HepG2 (cell line): ENCODE results near the gene AMIGO1. TPM values are rescaled to one million over a fixed set of nuclear protein-coding genes. Genes with fewer than 3 reads are reported as not detected.
A peak's percentile ranks its signal among the peaks of the same experiment; 100 is the strongest.

Experiments used
- AGO1 ChIP-seq: fragments of 200-400 bp; formaldehyde crosslinking; IDR thresholded peaks from 2 replicates; pipeline ENCODE4 v1.6.1; 2017; ENCODE audit warnings: mild to moderate bottlenecking, low read depth, low read length, moderate library complexity; ENCODE audit not compliant: poor library complexity, severe bottlenecking
- DR1 ChIP-seq: sonication (generic); formaldehyde crosslinking; IDR thresholded peaks from 2 replicates; pipeline ENCODE4 v1.8.0; 2021; ENCODE audit warnings: mild to moderate bottlenecking, missing genetic modification reagents, inconsistent platforms
- EED ChIP-seq: sonication (generic); formaldehyde crosslinking; IDR thresholded peaks from 2 replicates; pipeline ENCODE4 v1.5.0; 2020; ENCODE audit warnings: mild to moderate bottlenecking, missing genetic modification reagents
- ESRRA ChIP-seq: sonication (generic); formaldehyde crosslinking; IDR thresholded peaks from 2 replicates; pipeline ENCODE4 v1.5.1; 2020; ENCODE audit warnings: mild to moderate bottlenecking, low read depth, missing genetic modification reagents
- KMT2B ChIP-seq: IDR thresholded peaks from 2 replicates; pipeline ENCODE4 v1.6.1; 2016; ENCODE audit warnings: missing genetic modification reagents, missing compliant biosample characterization
- MTA3 ChIP-seq: sonication (generic); formaldehyde crosslinking; IDR thresholded peaks from 2 replicates; pipeline ENCODE4 v1.4.0; 2020; ENCODE audit warnings: missing genetic modification reagents
- NCOR1 ChIP-seq: fragments of 200-600 bp; sonication (generic); IDR thresholded peaks from 2 replicates; pipeline ENCODE4 v1.7.0; 2017; ENCODE audit warnings: antibody characterized with exemption, low read length, borderline replicate concordance
- NFYB ChIP-seq: sonication (generic); formaldehyde crosslinking; IDR thresholded peaks from 2 replicates; pipeline ENCODE4 v1.4.0; 2020; ENCODE audit warnings: missing genetic modification reagents
- RFX3 ChIP-seq: IDR thresholded peaks from 2 replicates; pipeline ENCODE4 v1.6.1; 2016; ENCODE audit warnings: missing biosample characterization, missing genetic modification reagents
- TGIF2 ChIP-seq: IDR thresholded peaks from 2 replicates; pipeline ENCODE4 v1.6.1; 2016; ENCODE audit warnings: control low read depth, missing compliant biosample characterization
- ZNF263 ChIP-seq: sonication (generic); formaldehyde crosslinking; IDR thresholded peaks from 2 replicates; pipeline ENCODE4 v1.4.0; 2020; ENCODE audit warnings: missing genetic modification reagents
- ZNF318 ChIP-seq: sonication (generic); formaldehyde crosslinking; IDR thresholded peaks from 2 replicates; pipeline ENCODE4 v1.4.0; 2020; ENCODE audit warnings: mild to moderate bottlenecking, missing genetic modification reagents
- ZNF460 ChIP-seq: sonication (generic); formaldehyde crosslinking; IDR thresholded peaks from 2 replicates; pipeline ENCODE4 v1.5.1; 2020; ENCODE audit warnings: missing genetic modification reagents, mild to moderate bottlenecking, borderline replicate concordance
- ZNF484 ChIP-seq: sonication (generic); formaldehyde crosslinking; IDR thresholded peaks from 2 replicates; pipeline ENCODE4 v1.5.1; 2020; ENCODE audit warnings: mild to moderate bottlenecking, low read depth, missing genetic modification reagents, borderline replicate concordance
- polyA plus RNA-seq, 8 experiments: library from polyadenylated mRNA; depleted of rRNA in 3 of 8; stranded (reverse) in 7 of 8; unstranded in 1 of 8; fragments of >200 nt; fragmentation: Illumina TruSeq in 4 of 8; extraction: Trizol in 4 of 8; gene quantifications; 2 replicates each; pipeline versions ENCODE4 v1.2.1 to v1.2.3, GENCODE V29; 2011 to 2016; ENCODE audit warnings: low read depth in 4 of 8, missing spikeins in 1 of 8, mixed read lengths in 1 of 8; ENCODE audit not compliant: insufficient read depth in 1 of 8
- total RNA-seq, 5 experiments: library from RNA; depleted of rRNA; stranded (reverse); fragments of >200 nt; fragmentation: Illumina TruSeq; extraction: Trizol; gene quantifications; 2 replicates each; pipeline ENCODE4 v1.2.3, GENCODE V29; 2016; ENCODE audit warnings: low read depth in 1 of 5
- TF ChIP-seq, protein P1 (sequence below): sonication (generic); formaldehyde crosslinking; IDR thresholded peaks from 2 replicates; pipeline ENCODE4 v1.4.0; 2020; ENCODE audit warnings: missing genetic modification reagents, borderline replicate concordance
- TF ChIP-seq, protein P2 (sequence below): sonication (generic); formaldehyde crosslinking; IDR thresholded peaks from 2 replicates; pipeline ENCODE4 v1.5.0; 2020; ENCODE audit warnings: mild to moderate bottlenecking, missing genetic modification reagents

The AMIGO1 gene
- total and polyA plus RNA-seq, 2 of the 13 experiments (the other 11 are each of a cell fraction or from before 2014, with no cell fraction given): 0.40 to 1.3 TPM

DNA sequence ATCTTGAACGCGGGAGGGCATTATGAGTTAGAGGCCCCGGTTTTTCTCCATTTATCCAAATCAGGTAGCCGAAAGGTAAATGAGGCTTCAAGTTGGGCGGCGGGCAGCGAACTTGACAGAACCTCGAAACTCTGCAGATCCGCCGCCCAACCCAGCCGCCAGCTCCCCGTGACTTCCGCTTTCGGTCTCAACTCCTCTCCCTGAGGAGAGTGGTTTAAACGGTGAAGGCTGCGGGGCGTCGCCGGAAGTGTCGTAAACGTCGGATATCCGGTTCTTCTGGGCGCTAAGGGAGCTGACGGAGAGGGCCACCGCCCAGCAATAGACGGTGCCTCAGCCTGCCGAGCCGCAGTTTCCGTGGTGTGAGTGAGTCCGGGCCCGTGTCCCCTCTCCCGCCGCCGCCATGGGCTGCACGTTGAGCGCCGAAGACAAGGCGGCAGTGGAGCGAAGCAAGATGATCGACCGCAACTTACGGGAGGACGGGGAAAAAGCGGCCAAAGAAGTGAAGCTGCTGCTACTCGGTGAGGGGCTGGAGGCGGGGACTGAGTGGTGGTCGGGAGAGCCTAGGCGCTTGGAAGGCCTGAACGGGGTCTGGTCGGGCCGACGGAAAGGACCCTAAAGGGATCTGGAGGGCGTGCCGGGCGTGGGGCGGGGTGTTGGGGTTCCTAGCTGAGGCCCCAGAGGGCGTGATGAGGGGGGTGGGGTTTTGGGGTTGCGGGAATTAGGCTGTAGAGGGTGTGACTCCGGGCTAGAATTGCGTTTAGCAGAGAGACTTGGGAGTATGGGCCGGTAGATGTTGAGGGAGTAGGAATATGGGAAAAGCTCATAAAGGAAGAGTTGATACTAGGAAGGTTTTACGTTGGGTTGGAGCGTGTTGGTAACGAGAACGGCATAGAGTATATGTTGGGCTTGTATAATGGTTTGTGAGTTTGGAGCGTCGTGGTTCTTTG lies 39.1 kb upstream of the AMIGO1 start, which contains the start of gene GNAI3 (continued):
- TF ChIP-seq ZNF318 (CRISPR knock-in tag) (no peak), AGO1 (peak; percentile 53), EED (CRISPR knock-in tag) (peak; percentile 75; the same call in 1 of the 2 replicates), MTA3 (CRISPR knock-in tag) (no peak), RFX3 (CRISPR knock-in tag) (no peak), KMT2B (CRISPR knock-in tag) (peak; percentile 94), ZNF460 (no peak), ZNF263 (CRISPR knock-in tag) (no peak), NCOR1 (peak; percentile 41; the same call in 1 of the 2 replicates), TGIF2 (CRISPR knock-in tag) (no peak), ESRRA (CRISPR knock-in tag) (peak; percentile 62; the same call in 1 of the 2 replicates), NFYB (CRISPR knock-in tag) (peak; percentile 46; the same call in 1 of the 2 replicates), DR1 (CRISPR knock-in tag) (peak; percentile 94), ZNF484 (CRISPR knock-in tag) (0 out of 2 replicates have a peak, but pooled peaks have one; percentile 57)
- TF ChIP-seq, protein P1, sequence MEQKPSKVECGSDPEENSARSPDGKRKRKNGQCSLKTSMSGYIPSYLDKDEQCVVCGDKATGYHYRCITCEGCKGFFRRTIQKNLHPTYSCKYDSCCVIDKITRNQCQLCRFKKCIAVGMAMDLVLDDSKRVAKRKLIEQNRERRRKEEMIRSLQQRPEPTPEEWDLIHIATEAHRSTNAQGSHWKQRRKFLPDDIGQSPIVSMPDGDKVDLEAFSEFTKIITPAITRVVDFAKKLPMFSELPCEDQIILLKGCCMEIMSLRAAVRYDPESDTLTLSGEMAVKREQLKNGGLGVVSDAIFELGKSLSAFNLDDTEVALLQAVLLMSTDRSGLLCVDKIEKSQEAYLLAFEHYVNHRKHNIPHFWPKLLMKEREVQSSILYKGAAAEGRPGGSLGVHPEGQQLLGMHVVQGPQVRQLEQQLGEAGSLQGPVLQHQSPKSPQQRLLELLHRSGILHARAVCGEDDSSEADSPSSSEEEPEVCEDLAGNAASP (CRISPR knock-in tag): no peak
- TF ChIP-seq, protein P2, sequence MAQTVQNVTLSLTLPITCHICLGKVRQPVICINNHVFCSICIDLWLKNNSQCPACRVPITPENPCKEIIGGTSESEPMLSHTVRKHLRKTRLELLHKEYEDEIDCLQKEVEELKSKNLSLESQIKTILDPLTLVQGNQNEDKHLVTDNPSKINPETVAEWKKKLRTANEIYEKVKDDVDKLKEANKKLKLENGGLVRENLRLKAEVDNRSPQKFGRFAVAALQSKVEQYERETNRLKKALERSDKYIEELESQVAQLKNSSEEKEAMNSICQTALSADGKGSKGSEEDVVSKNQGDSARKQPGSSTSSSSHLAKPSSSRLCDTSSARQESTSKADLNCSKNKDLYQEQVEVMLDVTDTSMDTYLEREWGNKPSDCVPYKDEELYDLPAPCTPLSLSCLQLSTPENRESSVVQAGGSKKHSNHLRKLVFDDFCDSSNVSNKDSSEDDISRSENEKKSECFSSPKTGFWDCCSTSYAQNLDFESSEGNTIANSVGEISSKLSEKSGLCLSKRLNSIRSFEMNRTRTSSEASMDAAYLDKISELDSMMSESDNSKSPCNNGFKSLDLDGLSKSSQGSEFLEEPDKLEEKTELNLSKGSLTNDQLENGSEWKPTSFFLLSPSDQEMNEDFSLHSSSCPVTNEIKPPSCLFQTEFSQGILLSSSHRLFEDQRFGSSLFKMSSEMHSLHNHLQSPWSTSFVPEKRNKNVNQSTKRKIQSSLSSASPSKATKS: no peak
